Ishikawa (cell line): ENCODE results near the gene GSE1.

Source experiments
- CEBPB ChIP-seq: IDR thresholded peaks from 2 replicates; pipeline ENCODE4 v1.6.1; 2012
- CREB1 ChIP-seq: IDR thresholded peaks from 2 replicates; pipeline ENCODE4 v1.6.1; 2012; ENCODE audit warnings: low read depth
- EGR1 ChIP-seq: IDR thresholded peaks from 2 replicates; pipeline ENCODE4 v1.6.1; 2012
- EP300 ChIP-seq: IDR thresholded peaks from 2 replicates; pipeline ENCODE4 v1.6.1; 2012; ENCODE audit warnings: borderline replicate concordance
- FOXM1 ChIP-seq: IDR thresholded peaks from 2 replicates; pipeline ENCODE4 v1.6.1; 2012; ENCODE audit warnings: low read depth, borderline replicate concordance
- NFIC ChIP-seq: IDR thresholded peaks from 2 replicates; pipeline ENCODE4 v1.6.1; 2012
- RAD21 ChIP-seq: IDR thresholded peaks from 2 replicates; pipeline ENCODE4 v1.6.1; 2012; ENCODE audit warnings: low read depth
- TAF1 ChIP-seq: IDR thresholded peaks from 2 replicates; pipeline ENCODE4 v1.6.1; 2012; ENCODE audit warnings: low read depth, mild to moderate bottlenecking
- TCF12 ChIP-seq: IDR thresholded peaks from 2 replicates; pipeline ENCODE4 v1.6.1; 2012; ENCODE audit warnings: low read depth
- TEAD4 ChIP-seq: IDR thresholded peaks from 2 replicates; pipeline ENCODE4 v1.6.1; 2012
- USF1 ChIP-seq: IDR thresholded peaks from 2 replicates; pipeline ENCODE4 v1.6.1; 2012
- YY1 ChIP-seq: IDR thresholded peaks from 2 replicates; pipeline ENCODE4 v1.6.1; 2012; ENCODE audit warnings: low read depth
- ZBTB7A ChIP-seq: IDR thresholded peaks from 2 replicates; pipeline ENCODE4 v1.6.1; 2012; ENCODE audit warnings: low read depth
- TF ChIP-seq, protein P1 (sequence below): IDR thresholded peaks from 2 replicates; pipeline ENCODE4 v1.6.1; 2012
- TF ChIP-seq, protein P2 (sequence below): IDR thresholded peaks from 2 replicates; pipeline ENCODE4 v1.6.1; 2012; ENCODE audit warnings: low read depth, mild to moderate bottlenecking

The GSE1 gene

GRCh38 chr16:85687651-85688471 lies 74.7 kb downstream of the GSE1 start:
- TF ChIP-seq, protein P1, sequence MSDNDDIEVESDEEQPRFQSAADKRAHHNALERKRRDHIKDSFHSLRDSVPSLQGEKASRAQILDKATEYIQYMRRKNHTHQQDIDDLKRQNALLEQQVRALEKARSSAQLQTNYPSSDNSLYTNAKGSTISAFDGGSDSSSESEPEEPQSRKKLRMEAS, result no peak
- TF ChIP-seq TCF12 (no peak), YY1 (no peak), USF1 (no peak), TAF1 (no peak), EP300 (no peak), NFIC (no peak), ZBTB7A (no peak), EGR1 (no peak)
- TF ChIP-seq, protein P2, sequence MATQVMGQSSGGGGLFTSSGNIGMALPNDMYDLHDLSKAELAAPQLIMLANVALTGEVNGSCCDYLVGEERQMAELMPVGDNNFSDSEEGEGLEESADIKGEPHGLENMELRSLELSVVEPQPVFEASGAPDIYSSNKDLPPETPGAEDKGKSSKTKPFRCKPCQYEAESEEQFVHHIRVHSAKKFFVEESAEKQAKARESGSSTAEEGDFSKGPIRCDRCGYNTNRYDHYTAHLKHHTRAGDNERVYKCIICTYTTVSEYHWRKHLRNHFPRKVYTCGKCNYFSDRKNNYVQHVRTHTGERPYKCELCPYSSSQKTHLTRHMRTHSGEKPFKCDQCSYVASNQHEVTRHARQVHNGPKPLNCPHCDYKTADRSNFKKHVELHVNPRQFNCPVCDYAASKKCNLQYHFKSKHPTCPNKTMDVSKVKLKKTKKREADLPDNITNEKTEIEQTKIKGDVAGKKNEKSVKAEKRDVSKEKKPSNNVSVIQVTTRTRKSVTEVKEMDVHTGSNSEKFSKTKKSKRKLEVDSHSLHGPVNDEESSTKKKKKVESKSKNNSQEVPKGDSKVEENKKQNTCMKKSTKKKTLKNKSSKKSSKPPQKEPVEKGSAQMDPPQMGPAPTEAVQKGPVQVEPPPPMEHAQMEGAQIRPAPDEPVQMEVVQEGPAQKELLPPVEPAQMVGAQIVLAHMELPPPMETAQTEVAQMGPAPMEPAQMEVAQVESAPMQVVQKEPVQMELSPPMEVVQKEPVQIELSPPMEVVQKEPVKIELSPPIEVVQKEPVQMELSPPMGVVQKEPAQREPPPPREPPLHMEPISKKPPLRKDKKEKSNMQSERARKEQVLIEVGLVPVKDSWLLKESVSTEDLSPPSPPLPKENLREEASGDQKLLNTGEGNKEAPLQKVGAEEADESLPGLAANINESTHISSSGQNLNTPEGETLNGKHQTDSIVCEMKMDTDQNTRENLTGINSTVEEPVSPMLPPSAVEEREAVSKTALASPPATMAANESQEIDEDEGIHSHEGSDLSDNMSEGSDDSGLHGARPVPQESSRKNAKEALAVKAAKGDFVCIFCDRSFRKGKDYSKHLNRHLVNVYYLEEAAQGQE, result no peak

GRCh38 chr16:85688586-85689284 lies 75.6 kb downstream of the GSE1 start, which contains the start of gene GINS2:
Gene GINS2 (minus strand): TSS chr16:85688954. CDS start chr16:85688898, 56 bp downstream.
- TF ChIP-seq ZBTB7A (peak; percentile 57; the same call in 1 of the 2 replicates), TCF12 (0 out of 2 replicates have a peak, but pooled peaks have one; percentile 18), CEBPB (no peak), NFIC (no peak), TEAD4 (peak; percentile 26; the same call in 1 of the 2 replicates), RAD21 (no peak), USF1 (no peak), EGR1 (no peak), TAF1 (peak; percentile 65; the same call in 1 of the 2 replicates), FOXM1 (no peak), YY1 (peak; percentile 83), EP300 (peak; percentile 24; the same call in 1 of the 2 replicates), CREB1 (peak; percentile 28; the same call in 1 of the 2 replicates)
- TF ChIP-seq, protein P2, result no peak
- TF ChIP-seq, protein P1, result peak; percentile 98

GRCh38 chr16:85689285-85689949 lies 76.3 kb downstream of the GSE1 start:
- TF ChIP-seq ZBTB7A (no peak), TCF12 (no peak)
- TF ChIP-seq, protein P2, result no peak
